Adrenal gland (tissue), 12 donors: ENCODE results near the gene SEPTIN7. TPM values are rescaled to one million over a fixed set of nuclear protein-coding genes. Genes with fewer than 3 reads are reported as not detected.
A peak's percentile ranks its signal among the peaks of the same experiment; 100 is the strongest.

Experiments
- DNase-seq, 7 donors: peaks; one replicate each; pipeline ENCODE4 v3.0.0-alpha.2; 2019 to 2020
- H3K27ac ChIP-seq, 5 donors: fragments of 200-600 bp; sonication (generic) in 4 of 5; 1 replicate in 3 of 5; 2 replicates in 2 of 5; pipeline versions ENCODE4 v1.5.1 to v1.8.0; 2016 to 2020; ENCODE audit warnings: mild to moderate bottlenecking in 1 of 5
- H3K27me3 ChIP-seq: fragments of 200-600 bp; 2 replicates; pipeline ENCODE4 v1.8.0; 2021
- H3K36me3 ChIP-seq, 2 donors: fragments of 200-600 bp; replicated peaks in 1 of 2; 1 replicate in 1 of 2; 2 replicates in 1 of 2; pipeline versions ENCODE4 v1.5.1 to v1.8.0; 2018 to 2022
- H3K4me1 ChIP-seq, 2 donors: fragments of 200-600 bp; replicated peaks in 1 of 2; 1 replicate in 1 of 2; 2 replicates in 1 of 2; pipeline versions ENCODE4 v1.5.1 to v1.8.0; 2018 to 2021
- H3K4me3 ChIP-seq, 4 donors: fragments of 200-600 bp; sonication (generic) in 3 of 4; one replicate each; pipeline ENCODE4 v1.5.1; 2016 to 2018
- H3K9me3 ChIP-seq, 3 donors: fragments of 200-600 bp; sonication (generic) in 1 of 3; replicated peaks in 1 of 3; 1 replicate in 2 of 3; 2 replicates in 1 of 3; pipeline versions ENCODE4 v1.5.1 to v1.8.0; 2016 to 2021
- CTCF ChIP-seq, 6 experiments: fragments of 450-650 bp in 4 of 6; fragments of 200-600 bp in 2 of 6; sonication (generic) in 1 of 6; IDR thresholded peaks; 1 replicate in 5 of 6; 2 replicates in 1 of 6; pipeline versions ENCODE4 v1.5.1 to v1.8.0; 2016 to 2021; ENCODE audit warnings: antibody characterized with exemption in 6 of 6, mild to moderate bottlenecking in 2 of 6, moderate library complexity in 1 of 6
- POLR2A ChIP-seq, 2 donors: fragments of 450-650 bp; IDR thresholded peaks; one replicate each; pipeline ENCODE4 v1.6.1; 2017; ENCODE audit warnings: antibody characterized with exemption in 2 of 2, mild to moderate bottlenecking in 2 of 2, moderate library complexity in 1 of 2
- WGBS, 4 donors: extraction: QIAGEN DNeasy Blood & Tissue Kit in 2 of 4; methylation state at CpG; one replicate each; pipeline versions ENCODE4 v1.1.5 to v1.1.7; 2013 to 2017; 5-methylcytosine and 5-hydroxymethylcytosine counted together
- intact Hi-C, 2 donors: fragments of 100-400 bp; cut with DNase I; formaldehyde crosslinking; loops; one replicate each; pipeline versions ENCODE4 v1.14.1 to v1.15.0; 2022 to 2023
- polyA plus RNA-seq, 3 donors: library from polyadenylated mRNA; stranded (reverse); fragments of 200-250 nt in 2 of 3; fragments of 350-450 nt in 1 of 3; fragmentation: Illumina TruSeq in 1 of 3; extraction: RNeasy Lipid Tissue Mini Kit (QIAGEN cat#74804) in 1 of 3; gene quantifications; one replicate each; pipeline ENCODE4 v1.2.3, GENCODE V29; 2013 to 2014
- total RNA-seq, 9 donors: library from RNA; depleted of rRNA in 4 of 9; stranded (reverse); fragments of >200 nt in 4 of 9; fragments of 120-200 nt in 1 of 9; fragmentation: NEBNext Ultra II Directional in 1 of 9; extraction: Animal tissue kit (Norgen Biotek cat#: 25700) in 1 of 9; gene quantifications; one replicate each; pipeline versions ENCODE4 v1.1.0 to v1.2.4, GENCODE V29; 2013 to 2023
- donor health status: healthy with polysubstance abuse.
- donor health status: Bipolar disorder and iron deficiency.
- donor health status: DM: yes; HTN: yes; CAD: no.
- donor health status: DM: no; HTN: no; CAD: no.
- donor health status: DM: no; HTN: no; CAD: no.
- donor health status: DM: yes; HTN: yes; CAD: no.

The SEPTIN7 gene
- total and polyA plus RNA-seq, 12 donors = 72.3 to 267 (median 155) TPM

- Histone ChIP-seq H3K4me1 (no peaks in the 10 kb centered on the region), H3K27me3 (no peaks in the 10 kb centered on the region), H3K4me3 (no peak overlapping the region), H3K36me3 (no peaks in the 10 kb centered on the region), H3K9me3 (no peaks in the 10 kb centered on the region), H3K27ac (no peak overlapping the region)
- intact Hi-C loops = no loop called here
- no peak for DNase-seq
- WGBS, 4 donors = 91 to 98% (median 93%) methylated on average over 2 of the region's 2 CpGs
- TF ChIP-seq POLR2A (IDR thresholded peaks at IDR 0.05) (no peak), CTCF (IDR thresholded peaks at IDR 0.05) (no peak)
Measured at GRCh38 chr7:35785250-35785649, 15.6 kb upstream of the SEPTIN7 start.

- Histone ChIP-seq H3K9me3 (no peaks in the 10 kb centered on the region), H3K4me3 (no peak overlapping the region), H3K4me1 (peaks cover 0 to 7% of the 10 kb centered on the region in 2 donors), H3K27ac (no peak overlapping the region), H3K27me3 (no peaks in the 10 kb centered on the region), H3K36me3 (no peaks in the 10 kb centered on the region)
- intact Hi-C loops = no loop called here
- no peak for DNase-seq
- 54 to 68% (median 66%) methylated on average over 2 of the region's 2 CpGs for WGBS, 4 donors
- TF ChIP-seq POLR2A (IDR thresholded peaks at IDR 0.05) (no peak), CTCF (IDR thresholded peaks at IDR 0.05) (no peak)
Measured at GRCh38 chr7:35787925-35788324, 12.9 kb upstream of the SEPTIN7 start.

GRCh38 chr7:35792472-35792871 is 8.4 kb upstream of the SEPTIN7 start:
- no peak overlapping the region for H3K4me3 ChIP-seq
- 63 to 82% (median 71%) methylated on average over 1 of the region's 1 CpG for WGBS, 4 donors

GRCh38 chr7:35792873-35793489 is 7.9 kb upstream of the SEPTIN7 start:
- Histone ChIP-seq H3K27ac (peak overlapping the region in 1 of 5 donors; percentile 2), H3K4me1 (peaks cover 0 to 11% of the 10 kb centered on the region in 2 donors), H3K4me3 (no peak overlapping the region), H3K27me3 (no peaks in the 10 kb centered on the region), H3K36me3 (no peaks in the 10 kb centered on the region), H3K9me3 (no peaks in the 10 kb centered on the region)
- intact Hi-C loops = loop anchor here in 1 of 2 donors (10.0 kb wide), 1 partner anchor 112 kb away; no protein-coding TSS in a partner anchor
- DNase-seq = no peak
- TF ChIP-seq POLR2A (IDR thresholded peaks at IDR 0.05) (no peak), CTCF (IDR thresholded peaks at IDR 0.05) (no peak)
- 33 to 72% (median 55%) methylated on average over 4 of the region's 4 CpGs for WGBS, 4 donors

More at GRCh38 chr7:35792472-35792871, 8.4 kb upstream of the SEPTIN7 start:
- H3K27ac ChIP-seq = no peak overlapping the region
- intact Hi-C loops = loop anchor here in 1 of 2 donors (10.0 kb wide), 1 partner anchor 112 kb away; no protein-coding TSS in a partner anchor
- no peaks in the 10 kb centered on the region for H3K9me3 ChIP-seq
- no peak for DNase-seq
- H3K4me1 ChIP-seq = peaks cover 0 to 11% of the 10 kb centered on the region in 2 donors
- no peaks in the 10 kb centered on the region for H3K27me3 ChIP-seq
- TF ChIP-seq POLR2A (IDR thresholded peaks at IDR 0.05) (no peak), CTCF (IDR thresholded peaks at IDR 0.05) (no peak)
- H3K36me3 ChIP-seq = no peaks in the 10 kb centered on the region
